Activated CD4-positive, CD25-positive, alpha-beta regulatory T cell treated with anti-CD3 and anti-CD28 coated beads, Interleukin-2, amount 50 U/mL, for 72 hours (primary cell): ENCODE data around the gene FNIP2.
"Not testable (repeated sequence)": the region's sequence is repeated elsewhere in the genome, so short reads cannot be mapped to it uniquely, and the experiment has no call there.

ENCODE experiments used
- DNase-seq: peaks from one replicate; pipeline ENCODE4 v3.0.0; 2021

FNIP2 gene

DNA sequence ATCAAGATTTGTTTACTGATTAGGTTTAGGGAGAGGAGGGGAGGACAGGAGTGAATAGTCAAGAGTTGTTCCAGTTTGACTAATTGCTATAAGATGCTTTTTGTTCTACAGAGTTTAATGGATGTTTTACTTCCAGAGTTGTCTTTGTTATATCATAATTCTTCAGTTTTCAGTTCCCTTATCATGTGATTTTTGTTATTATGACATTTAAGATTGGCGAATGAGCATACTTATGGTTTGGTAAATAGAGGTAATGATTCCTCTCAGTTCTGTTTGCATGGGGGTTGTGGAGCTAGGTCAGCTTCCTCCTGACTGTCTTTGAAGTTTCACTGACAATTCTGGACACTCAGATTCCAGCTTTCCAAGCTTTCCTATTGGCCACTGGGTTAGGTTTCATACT is 24.6 kb downstream of the FNIP2 start:
- not testable (repeated sequence) for DNase-seq

- no peak for DNase-seq
Measured at GRCh38 chr4:158796370-158797140, 27.7 kb downstream of the FNIP2 start.

GRCh38 chr4:158798062-158798461 is 29.2 kb downstream of the FNIP2 start:
- no peak for DNase-seq

DNA sequence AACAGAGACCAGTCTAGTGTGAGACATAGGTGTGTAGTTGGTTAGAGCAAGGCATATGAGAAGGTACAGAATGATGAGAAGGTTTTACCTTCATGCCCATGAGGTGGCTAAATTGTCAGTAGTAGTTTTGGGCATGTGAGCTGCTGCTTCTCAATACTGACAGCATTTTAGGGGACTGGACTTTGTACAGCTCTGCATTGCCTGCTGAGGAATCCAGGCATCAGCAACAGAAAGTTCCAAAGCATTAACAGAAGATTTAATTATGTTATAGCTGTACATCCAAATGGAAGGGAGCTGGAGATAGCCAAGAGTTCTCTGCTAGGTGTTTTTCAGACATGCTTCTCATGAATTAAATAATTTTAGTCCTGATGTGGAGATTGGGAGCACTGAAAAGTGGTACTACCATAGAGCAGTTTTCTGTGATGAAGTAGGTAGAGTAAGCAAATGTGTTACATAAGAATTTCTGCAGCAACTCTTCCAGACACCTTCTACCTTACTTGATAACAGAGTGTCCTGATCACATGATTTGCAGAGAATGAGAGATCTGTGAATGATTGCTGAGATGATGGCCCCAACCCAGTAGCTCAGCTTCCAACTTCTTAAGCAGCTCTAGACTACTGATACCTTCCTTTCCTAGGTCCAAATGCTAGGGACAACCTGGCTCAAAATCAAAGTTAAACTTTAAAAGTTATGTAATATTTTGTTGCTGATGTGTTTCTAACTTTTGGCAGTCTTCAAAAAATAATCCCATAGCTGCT is 30.4 kb downstream of the FNIP2 start:
- DNase-seq, result no peak

GRCh38 chr4:158799856-158800255 is 31.0 kb downstream of the FNIP2 start:
- DNase-seq, result no peak

- DNase-seq, result no peak
Measured at GRCh38 chr4:158801066-158801465, 32.2 kb downstream of the FNIP2 start.

GRCh38 chr4:158801677-158802076 is 32.9 kb downstream of the FNIP2 start:
- DNase-seq, result no peak

- no peak for DNase-seq
Measured at GRCh38 chr4:158802914-158803313, 34.1 kb downstream of the FNIP2 start.

GRCh38 chr4:158805635-158806471 is 37.0 kb downstream of the FNIP2 start:
- no peak for DNase-seq

DNA sequence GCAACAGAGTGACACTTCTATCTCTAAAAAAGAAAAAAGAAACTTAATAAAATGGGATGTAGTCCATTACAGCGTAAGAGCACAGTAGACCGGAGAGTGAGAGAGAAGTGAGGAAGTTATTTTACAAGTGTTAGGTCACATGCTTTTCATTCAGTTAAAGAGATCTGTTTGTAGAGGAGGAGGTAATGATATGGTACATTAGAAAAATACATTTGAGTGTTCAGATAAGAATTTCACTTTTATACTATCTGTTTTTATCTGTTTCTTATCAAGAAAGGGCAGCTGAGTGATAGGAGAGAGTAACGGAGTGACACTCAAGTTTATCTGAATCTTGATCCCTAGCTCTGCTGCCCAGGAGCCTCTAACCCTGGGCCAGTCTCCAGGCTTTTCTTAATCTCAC is 38.9 kb downstream of the FNIP2 start:
- no peak for DNase-seq

- no peak for DNase-seq
Measured at GRCh38 chr4:158808399-158808798, 39.6 kb downstream of the FNIP2 start.

GRCh38 chr4:158809208-158809607 is 40.4 kb downstream of the FNIP2 start:
- DNase-seq, result not testable (repeated sequence)

DNA sequence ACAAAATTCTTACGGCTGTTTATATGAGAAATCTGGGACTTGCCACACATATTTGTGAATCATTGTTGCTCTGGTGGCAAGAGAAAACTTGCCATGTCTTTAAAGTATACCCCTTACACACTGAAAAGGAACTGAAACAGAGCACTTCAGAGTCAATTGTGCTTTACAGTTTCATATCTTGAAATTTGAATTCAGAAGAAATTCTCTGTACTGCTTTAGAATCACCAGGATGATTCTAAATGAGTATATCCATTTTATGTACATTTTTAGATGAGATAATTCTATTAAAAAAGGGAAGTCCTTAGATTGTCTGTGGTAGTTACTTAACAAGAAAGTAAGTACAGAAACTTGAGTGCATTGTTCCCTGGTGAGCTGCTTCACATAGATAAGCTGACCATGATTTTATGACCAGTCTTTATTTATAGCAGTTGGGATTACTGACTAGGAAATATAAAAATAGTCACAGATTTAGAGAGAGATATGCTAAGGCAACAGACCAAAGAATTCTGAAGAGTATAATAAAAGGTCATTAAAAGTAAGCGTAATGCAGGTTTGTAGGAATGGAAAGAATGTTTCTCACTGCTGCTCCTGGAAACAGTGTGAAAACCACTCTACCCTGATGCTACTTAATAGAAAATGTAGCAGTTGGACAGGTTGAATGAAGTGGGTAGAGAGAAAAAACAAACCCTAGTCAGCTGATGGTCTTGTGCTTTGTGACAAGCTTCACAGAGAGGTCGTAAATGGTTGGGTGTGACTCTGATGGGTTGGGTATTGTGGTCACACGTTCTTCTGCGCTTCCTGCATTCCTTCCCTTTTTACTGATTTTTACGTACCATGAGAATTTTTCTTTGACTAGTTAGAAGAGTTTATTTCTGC is 41.0 kb downstream of the FNIP2 start:
- DNase-seq, result no peak

GRCh38 chr4:158810487-158811215 is 41.8 kb downstream of the FNIP2 start:
- no peak for DNase-seq

DNA sequence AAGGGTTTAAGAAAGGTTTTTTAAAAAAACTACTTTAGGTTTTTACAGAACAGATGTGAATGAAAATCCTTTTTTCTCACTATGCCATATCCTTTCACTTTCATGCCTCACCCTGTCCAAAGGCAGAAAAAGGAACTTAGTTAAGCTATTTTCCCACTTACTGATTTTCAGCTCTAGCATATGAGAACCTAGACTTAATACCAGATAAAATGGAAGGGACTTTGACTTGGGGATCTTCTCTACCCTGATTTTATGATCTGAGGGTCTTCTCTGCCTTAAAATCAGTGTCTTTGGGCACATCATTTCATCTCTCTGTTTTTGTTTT is 42.4 kb downstream of the FNIP2 start:
- DNase-seq, result no peak

DNA sequence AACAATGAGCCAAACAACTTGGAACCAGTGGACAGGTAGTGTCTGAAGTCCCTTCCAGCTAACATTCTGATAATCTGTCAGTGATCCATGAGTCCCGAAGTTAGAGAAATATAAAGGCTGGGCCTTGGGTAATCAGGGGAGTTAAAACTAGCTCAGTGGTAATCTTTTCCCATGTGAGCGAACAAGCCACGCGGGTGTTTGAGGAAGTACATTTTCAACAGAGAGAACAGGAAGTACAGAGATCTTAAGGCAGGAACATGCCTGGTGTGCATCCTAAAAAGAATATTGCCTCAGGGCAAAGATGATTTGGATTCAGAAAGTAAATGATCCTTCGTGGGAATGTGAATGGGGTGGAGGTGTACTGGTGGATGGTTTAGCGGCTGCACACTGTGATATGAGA is 42.9 kb downstream of the FNIP2 start:
- no peak for DNase-seq

DNA sequence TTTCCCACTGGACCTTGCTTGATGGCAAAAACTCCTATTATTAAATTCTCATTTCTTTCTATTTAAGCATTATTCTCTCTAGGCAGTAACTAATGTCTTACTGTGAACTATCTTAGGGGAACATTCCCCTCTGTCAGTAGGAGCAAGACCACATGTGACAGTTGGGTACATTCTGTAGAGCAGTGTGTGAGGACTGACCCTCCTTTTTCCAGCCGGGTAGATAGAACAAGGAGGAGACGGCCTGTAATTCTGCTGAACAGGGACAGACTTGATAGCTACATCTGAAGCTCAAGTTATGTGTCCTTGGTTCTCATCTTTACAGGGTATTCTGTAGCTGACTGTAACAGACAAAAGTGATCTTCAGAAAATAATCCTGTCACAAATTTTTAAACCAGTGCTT is 43.3 kb downstream of the FNIP2 start:
- DNase-seq, result no peak

GRCh38 chr4:158812543-158812942 is 43.7 kb downstream of the FNIP2 start:
- DNase-seq, result no peak

DNA sequence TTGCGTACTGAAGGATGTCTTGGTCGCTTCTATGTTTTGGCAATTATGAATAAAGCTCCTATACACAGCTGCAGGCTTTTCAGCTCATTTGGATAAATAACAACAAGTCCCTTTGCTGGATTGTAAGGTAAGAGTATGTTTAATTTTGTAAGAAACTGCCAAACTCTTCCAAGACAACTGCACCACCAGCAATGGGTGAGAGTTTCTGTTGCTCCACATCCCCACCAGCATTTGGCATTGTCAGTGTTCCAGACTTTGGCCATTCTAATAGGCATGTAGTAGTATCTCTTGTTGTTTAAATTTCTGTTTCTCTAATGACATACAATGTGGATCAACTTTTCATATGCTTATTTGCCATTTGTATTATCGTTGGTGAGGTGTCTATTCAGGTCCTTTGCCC is 44.3 kb downstream of the FNIP2 start:
- no peak for DNase-seq

GRCh38 chr4:158814207-158814606 is 45.4 kb downstream of the FNIP2 start:
- no peak for DNase-seq

GRCh38 chr4:158814636-158815330 is 46.0 kb downstream of the FNIP2 start:
- DNase-seq, result no peak
